HG02981 (cell line): ENCODE data around the gene GIPC1.
"Not testable (repeated sequence)": the region's sequence is repeated elsewhere in the genome, so short reads cannot be mapped to it uniquely, and the experiment has no call there.

ENCODE experiments used
- ATAC-seq: cut with Tn5 transposase; IDR thresholded peaks from one replicate; pipeline ENCODE4 v1.9.1; 2021; ENCODE audit warnings: mild to moderate bottlenecking, moderate library complexity; ENCODE audit not compliant: unreplicated experiment

Gene GIPC1

DNA sequence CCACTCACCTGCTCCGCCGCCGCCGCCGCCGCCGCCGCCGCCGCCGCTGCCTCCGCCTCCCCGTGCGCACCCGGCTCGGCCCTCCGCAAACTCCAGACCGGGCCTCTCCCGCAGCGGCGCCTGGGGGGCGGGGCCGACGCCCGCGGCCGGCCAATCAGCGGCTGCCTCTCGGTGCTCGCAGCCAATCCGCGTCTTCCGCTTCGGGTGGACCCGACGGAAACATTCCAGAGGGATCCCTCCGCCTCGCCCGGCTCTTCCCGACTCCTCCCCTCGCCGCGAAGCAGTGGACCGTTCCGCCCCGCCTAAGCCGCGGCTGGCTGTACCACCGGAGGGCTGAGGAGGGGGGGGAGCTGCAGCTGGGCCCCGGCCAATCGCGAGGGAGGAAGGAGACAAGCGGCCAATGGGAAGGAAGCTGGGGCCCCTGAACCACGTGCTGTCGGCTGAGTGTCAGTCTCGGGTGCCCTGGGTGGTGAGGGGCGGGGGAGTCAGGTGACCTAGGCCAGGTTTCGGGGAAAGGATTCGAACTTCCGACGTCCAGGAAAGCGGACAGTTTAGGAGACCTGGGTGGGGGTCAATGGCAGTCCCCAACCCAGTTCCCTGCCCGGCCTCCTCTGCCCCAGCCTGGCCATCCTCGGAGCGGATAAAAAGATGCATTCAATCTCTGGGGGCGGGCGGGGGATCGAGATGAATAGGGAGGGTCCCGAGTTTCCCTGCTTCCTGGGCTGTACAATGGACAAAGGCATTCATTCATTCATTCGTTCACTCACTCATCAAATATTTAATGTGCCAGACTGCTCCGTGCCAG is at the start of gene GIPC1:
GIPC1 (minus strand) TSS at position 99 of the 805 bp plus-strand sequence. CDS start 13,151 bp downstream, outside the sequence.
- ATAC-seq: peak; percentile 77

DNA sequence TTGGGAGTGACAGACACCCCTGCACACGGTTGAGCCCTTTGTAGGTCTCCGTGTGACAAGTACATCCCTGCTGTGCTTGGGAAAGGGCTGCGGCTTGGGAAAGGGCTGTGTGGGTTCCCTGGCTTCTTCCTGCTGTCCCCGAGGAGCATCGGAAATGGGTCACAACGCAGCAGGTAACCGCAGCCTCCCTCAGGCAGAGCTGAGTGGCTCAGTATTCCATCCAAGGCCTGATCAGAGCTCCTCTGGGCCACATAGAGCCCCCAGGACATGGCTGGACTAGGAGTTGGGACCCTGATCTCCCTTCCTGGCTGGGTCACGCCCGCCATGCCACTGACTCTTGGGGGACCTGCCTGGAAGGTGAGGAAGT is 49.8 kb upstream of the GIPC1 start:
- ATAC-seq: no peak

DNA sequence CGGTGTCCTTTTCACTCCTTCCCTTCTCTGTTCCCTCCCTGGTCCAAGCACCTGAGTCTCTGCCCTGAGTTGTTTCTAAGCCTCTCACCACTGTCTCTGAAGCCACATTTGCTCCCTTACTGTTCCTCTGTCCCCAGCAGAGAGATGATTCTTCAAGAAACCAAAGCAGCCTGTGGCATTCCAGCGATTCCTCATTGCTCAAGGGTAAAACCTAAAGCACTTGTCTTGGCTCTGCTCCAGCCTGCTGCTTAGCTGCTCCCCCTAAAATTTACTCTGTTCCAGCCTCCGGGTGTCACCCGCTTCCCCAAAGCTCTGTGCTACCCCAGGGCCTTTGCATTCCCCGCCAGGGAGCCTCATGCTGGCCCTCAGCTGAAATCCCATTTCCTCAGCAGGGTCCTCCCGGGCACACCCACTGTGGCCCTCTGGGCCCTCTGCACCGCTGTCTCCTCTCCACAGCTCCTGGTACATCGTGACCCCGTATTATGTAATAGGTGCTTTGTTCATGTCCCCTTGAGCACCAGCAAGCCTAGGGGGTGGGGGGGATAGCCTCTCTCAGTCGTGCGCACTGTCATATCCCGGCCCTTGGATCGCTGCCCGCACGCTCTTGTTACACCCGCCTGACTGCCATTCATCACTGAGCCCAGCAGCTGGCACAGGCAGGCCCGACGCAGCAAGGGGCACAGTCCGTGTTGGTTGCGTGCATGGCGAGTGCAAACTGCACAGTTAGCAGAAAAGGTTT is 49.2 kb upstream of the GIPC1 start:
- ATAC-seq: no peak

GRCh38 chr19:14544047-14544446 is 48.1 kb upstream of the GIPC1 start:
- ATAC-seq: no peak

DNA sequence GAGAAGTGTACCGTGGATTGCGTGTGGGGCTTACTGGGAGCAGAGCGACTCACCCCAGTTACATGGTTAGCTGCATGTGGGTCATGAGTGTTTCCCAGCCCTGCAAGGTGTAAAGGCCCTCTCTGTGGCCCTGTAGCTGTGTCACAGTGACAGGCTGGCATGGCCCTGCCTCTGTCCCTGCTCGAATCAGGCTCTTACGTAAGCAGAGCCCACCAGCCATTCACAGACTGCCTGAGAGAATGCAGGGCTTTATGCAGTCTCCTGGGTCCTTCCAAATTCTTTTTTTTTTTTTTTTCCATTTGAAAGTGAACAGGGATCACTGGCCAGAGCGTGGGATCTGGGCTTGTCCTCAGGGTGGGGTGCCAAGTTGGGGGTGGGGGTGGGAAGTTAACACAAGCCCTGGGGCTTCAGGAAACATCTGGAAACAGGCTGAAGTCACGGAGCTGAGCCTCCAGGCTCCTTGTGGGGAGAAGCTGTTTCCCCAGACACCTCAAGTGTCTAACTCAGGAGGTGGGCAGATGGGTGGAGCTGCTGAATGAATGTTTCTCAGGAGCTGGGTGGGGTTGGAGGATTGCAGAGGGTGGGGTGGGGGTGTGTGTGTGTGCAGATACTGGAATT is 46.9 kb upstream of the GIPC1 start:
- no peak for ATAC-seq

GRCh38 chr19:14541979-14542378 is 46.1 kb upstream of the GIPC1 start:
- not testable (repeated sequence) for ATAC-seq

- ATAC-seq: no peak
These were observed 45.0 kb upstream of the GIPC1 start for GRCh38 chr19:14540741-14541525.

- no peak for ATAC-seq
These were observed 41.2 kb upstream of the GIPC1 start for GRCh38 chr19:14536926-14537692.

DNA sequence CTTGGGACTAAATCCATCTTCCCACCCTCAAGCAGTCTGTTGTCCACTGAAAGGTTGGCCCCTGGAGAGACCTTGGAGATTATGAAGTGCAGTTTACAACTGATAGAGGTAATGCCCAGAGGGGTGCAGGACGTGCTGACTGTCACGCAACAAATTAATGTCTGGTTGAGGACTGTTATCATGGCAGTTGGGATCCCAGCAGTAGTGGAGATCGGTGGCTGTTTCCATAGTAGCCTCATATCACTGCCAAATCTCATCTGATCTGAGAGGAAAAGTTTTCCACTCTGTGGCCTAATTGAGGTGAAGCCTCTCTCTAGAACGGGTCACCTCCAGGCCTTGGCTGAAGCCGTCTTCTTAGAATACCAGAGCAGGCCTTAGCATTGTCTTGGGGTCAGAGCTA is 37.5 kb upstream of the GIPC1 start:
- ATAC-seq: no peak

DNA sequence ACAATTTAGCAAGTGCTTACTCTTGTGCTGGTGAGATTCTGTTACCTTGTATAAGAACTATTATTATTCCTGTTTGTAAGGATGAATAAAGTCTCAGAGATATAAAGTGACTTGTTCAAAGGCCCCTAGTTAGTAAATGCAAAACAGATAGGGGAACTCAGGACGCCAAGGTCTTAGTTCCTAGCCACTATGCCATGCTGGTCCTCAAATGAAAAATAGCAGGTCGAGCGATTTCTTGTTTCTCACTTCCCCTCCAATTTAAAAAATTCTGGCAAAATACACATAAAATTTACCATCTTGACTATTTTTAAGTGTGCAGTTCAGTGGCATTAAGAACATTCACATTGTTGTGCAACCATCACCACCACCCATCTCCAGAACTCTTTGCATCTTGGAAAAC is 34.6 kb upstream of the GIPC1 start:
- no peak for ATAC-seq

DNA sequence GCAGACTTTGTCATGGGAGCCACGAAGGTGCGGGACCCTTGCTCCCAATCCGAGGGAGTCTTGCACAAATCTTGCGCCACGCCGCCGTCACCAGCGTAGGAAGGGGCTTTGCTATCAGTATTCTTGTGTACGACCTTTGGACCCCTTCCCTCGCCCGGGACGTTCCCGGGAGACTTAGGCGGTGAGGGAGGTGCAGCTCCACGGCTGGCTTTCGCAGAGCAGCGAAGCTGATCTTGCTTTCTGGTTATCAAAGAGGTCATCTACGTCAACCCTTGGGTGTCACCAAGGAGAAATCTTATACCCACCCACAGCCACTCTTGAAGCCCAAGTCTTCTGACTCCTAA is 34.0 kb upstream of the GIPC1 start:
- no peak for ATAC-seq

DNA sequence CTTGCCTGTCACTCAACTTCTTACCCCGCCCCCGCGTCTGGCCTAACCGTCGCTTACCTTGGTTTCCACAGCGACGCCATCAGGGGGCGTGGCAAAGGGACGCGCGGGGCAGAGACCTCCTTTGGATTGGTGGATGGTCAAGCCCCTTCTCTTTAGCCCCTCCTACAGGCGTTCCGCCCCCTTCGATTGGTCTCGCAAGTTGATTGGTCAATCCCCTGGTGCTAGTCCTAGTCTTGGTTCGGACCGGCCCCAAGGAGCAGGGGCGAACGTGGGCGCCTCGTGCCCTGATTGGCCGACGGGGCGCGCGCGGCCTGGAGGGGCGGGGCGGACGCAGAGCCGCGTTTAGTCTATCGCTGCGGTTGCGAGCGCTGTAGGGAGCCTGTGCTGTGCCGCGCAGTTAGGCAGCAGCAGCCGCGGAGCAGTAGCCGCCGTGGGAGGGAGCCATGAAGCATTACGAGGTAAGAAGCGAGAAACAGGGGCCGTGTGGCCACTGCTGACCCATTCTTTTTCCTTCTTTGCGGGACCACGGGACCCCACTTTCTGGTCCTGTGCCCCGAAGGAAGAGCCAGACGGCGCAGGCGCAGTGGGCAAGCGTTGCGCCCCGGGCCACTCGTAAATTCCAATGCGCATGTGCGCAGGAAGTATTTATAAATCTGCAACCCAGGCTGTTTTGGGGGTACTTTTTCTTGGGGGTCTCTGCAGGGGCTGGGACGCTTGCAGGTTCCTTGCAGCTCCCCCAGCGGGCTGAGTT is 33.5 kb upstream of the GIPC1 start, which contains the start of gene TECR:
TECR (plus strand) TSS at position 341 of the 751 bp plus-strand sequence; CDS start at position 444, 103 bp downstream.
- peak; percentile 95 for ATAC-seq

DNA sequence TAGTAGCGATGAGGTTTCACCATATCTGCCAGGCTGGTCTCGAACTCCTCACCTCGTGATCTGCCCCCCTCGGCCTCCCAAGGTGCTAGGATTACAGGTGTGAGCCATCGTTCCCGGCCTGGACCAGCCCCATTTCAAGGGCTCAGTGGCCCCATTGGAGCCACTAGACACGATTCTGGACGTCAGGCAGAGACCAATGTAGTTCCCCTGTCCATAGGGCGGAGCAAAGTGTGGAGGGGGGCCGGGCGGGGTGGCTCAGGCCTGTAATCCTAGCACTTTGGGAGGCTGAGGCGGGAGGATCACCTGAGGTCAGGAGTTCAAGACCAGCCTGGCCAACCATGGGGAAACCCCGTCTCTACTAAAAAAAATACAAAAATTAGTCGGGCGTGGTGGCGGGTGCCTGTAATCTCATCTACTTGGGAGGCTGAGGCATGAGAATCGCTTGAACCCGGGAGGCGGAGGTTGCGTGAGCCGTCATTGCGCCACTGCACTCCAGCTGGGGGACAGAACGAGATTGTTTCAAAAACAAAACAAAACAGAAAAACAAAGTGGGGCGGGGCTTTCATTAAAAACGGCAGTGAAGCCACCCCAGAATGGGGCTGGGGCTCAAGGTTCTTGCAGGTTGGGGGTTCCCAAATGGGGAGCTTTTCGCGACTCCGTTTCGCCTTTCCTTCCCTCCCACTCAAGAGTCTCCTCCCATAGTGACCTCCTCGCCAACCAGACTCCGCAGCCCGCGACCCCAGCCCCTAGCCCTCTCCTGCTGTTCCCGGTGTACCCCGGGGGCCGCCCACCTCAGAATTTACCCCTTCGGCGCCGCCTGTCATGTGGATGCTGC is 32.7 kb upstream of the GIPC1 start:
- ATAC-seq: no peak

DNA sequence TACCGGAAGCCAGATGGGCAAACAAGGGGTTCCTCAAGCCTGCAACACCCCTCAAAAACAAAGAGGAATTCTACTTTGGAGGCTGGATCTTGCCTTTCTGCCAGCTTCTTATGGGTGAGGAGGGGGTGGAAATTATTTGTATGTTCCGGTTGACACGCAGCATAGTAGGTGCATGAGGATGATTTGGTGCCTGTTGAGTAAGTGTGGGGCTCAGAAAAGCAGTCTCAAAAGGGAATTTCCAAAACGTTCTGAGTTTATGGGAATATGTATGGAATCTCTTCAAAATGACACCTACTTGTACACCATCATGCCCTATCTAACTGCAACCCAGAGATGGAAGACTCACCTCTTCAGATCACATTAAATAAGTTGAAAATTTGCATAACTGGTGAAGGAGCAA is 30.5 kb upstream of the GIPC1 start:
- ATAC-seq: no peak

GRCh38 chr19:14525729-14526128 is 29.8 kb upstream of the GIPC1 start:
- no peak for ATAC-seq

GRCh38 chr19:14520543-14520942 is 24.6 kb upstream of the GIPC1 start:
- ATAC-seq: no peak

GRCh38 chr19:14519860-14520407 is 24.0 kb upstream of the GIPC1 start:
- no peak for ATAC-seq

DNA sequence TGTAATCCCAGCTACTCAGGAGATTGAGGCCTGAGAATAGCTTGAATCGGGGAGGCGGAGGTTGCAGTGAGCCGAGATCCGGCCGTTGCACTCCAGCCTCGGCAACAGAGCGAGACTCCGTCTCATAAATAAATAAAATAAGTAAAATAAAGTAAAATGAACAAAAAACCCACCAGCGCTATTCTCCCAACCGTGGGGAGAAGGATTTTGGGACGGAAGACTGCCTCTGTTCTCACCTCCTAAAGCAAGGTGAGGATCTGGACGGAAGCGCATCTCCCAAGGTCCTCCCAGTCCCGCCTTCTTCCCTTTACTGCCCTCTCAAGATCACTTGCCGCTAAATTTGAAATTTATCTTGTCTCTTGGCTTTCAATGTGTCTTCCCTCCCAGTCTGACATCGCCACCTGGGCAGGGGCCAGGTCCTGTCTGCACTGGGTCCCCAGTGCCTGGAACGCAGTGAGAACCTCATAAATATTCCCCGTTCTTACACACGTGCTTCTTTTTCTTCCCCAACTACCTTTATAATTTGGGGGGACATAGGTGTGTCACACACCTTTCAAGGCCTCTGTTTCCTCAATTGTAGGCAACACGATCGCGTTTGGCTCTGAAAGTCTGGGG is 23.4 kb upstream of the GIPC1 start:
- no peak for ATAC-seq
